Endodermal cell (in vitro differentiated cells): ENCODE measurements around the gene GATA1. TPM values are rescaled to one million over a fixed set of nuclear protein-coding genes. Genes with fewer than 3 reads are reported as not detected.

Source experiments
- DNase-seq: peaks from one replicate; pipeline ENCODE4 v3.0.0-alpha.2; 2017
- H3K27ac ChIP-seq: 2 replicates; pipeline ENCODE4 v1.5.1; 2013; ENCODE audit warnings: mild to moderate bottlenecking, low read depth, low read length, moderate library complexity
- H3K27me3 ChIP-seq: 2 replicates; pipeline ENCODE4 v1.6.1; 2013; ENCODE audit warnings: mild to moderate bottlenecking, low read length, moderate library complexity; ENCODE audit not compliant: insufficient read depth, control insufficient read depth, poor library complexity, severe bottlenecking
- H3K36me3 ChIP-seq: 2 replicates; pipeline ENCODE4 v1.7.0; 2013; ENCODE audit warnings: mild to moderate bottlenecking, low read length, moderate library complexity; ENCODE audit not compliant: control insufficient read depth, insufficient read depth
- H3K4me1 ChIP-seq: one replicate; pipeline ENCODE4 v1.7.0; 2013; ENCODE audit warnings: low read length; ENCODE audit not compliant: control insufficient read depth, insufficient read depth
- H3K4me3 ChIP-seq: 2 replicates; pipeline ENCODE4 v1.5.1; 2013; ENCODE audit warnings: mild to moderate bottlenecking, low read length, moderate library complexity
- H3K9ac ChIP-seq: 2 replicates; pipeline ENCODE4 v1.6.1; 2013; ENCODE audit warnings: mild to moderate bottlenecking, low read length, moderate library complexity; ENCODE audit not compliant: poor library complexity, severe bottlenecking; ENCODE audit errors: extremely low read depth
- H3K9me3 ChIP-seq: 2 replicates; pipeline ENCODE4 v1.6.1; 2013; ENCODE audit warnings: mild to moderate bottlenecking, low read length, moderate library complexity; ENCODE audit not compliant: control insufficient read depth
- H3K27ac Mint-ChIP-seq: 2 replicates; pipeline ENCODE4 v1.8.0; 2020; ENCODE audit warnings: mixed read lengths
- H3K27me3 Mint-ChIP-seq: 2 replicates; pipeline ENCODE4 v1.8.0; 2021; ENCODE audit warnings: mild to moderate bottlenecking, mixed read lengths; ENCODE audit not compliant: insufficient read depth
- H3K36me3 Mint-ChIP-seq: 2 replicates; pipeline ENCODE4 v1.8.0; 2020; ENCODE audit warnings: low read depth, mixed read lengths
- H3K4me1 Mint-ChIP-seq: 2 replicates; pipeline ENCODE4 v1.8.0; 2020; ENCODE audit warnings: mixed read lengths
- H3K4me3 Mint-ChIP-seq: 2 replicates; pipeline ENCODE4 v1.8.0; 2020; ENCODE audit warnings: mild to moderate bottlenecking, moderate library complexity, mixed read lengths
- H3K9me3 Mint-ChIP-seq: 2 replicates; pipeline ENCODE4 v1.8.0; 2020; ENCODE audit warnings: mild to moderate bottlenecking, mixed read lengths
- CTCF ChIP-seq: fragments of 200-600 bp; sonication (generic); conservative IDR thresholded peaks from 2 replicates; pipeline ENCODE4 v1.5.0; 2021; ENCODE audit warnings: antibody characterized with exemption, mild to moderate bottlenecking
- WGBS, 2 experiments: methylation state at CpG; one replicate each; pipeline versions ENCODE4 v1.1.5 to v1.1.7; 2013; ENCODE audit warnings: missing lambda C conversion rate in 2 of 2, mixed read lengths in 1 of 2; ENCODE audit not compliant: insufficient coverage in 1 of 2, insufficient read length in 1 of 2; 5-methylcytosine and 5-hydroxymethylcytosine counted together
- total RNA-seq, 2 donors: library from RNA; stranded (reverse); fragmentation: NEBNext Ultra II Directional in 1 of 2; extraction: Animal tissue kit (Norgen Biotek cat#: 25700) in 1 of 2; gene quantifications; 2 replicates in 1 of 2; 3 replicates in 1 of 2; pipeline ENCODE4 v1.2.1, GENCODE V29; 2021

GATA1 gene
- total RNA-seq, 2 donors from 2014 or later, result not detected

DNA sequence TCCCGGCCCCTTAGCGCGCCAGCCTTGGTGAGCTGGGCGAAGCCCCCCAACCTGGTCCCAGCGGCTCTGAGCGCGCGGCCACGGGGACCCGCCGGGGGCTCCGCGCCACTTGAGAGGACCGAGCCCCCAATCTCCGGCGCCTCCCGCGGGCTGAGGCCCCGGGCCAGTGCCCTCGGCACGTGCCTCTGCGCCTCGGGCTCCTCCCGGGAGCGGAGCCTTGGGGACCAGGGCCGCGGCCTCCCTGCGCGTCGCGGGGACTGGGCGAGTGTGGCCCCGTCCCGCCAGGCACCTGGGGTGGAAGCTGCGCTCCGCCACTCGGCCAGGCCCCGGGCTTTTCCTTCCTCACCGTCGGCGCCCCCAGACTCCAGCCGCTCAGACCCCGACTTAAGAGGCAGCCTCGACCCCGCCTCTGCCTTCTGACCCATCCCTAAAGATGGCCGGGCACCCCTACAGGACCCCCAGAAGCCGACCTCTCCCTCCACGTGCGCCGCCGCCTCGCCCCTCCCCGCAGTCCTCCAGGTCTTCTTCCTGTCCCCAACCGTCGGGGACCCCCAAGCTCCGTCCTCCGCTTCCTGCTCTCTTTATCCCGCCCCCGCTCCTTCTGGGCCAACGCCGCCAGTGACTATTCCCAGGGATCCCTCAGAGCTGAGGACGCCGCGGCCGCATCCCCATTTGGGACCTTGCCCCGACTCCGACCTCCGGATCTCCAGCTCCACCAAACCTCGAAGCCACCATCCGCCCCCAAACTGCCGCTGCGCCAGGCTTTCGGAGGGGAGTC is 40.7 kb downstream of the GATA1 start:
- Mint-ChIP-seq H3K4me1 (no peaks in the 10 kb centered on the region), H3K9me3 (peaks cover 65% of the 10 kb centered on the region), H3K27me3 (peaks cover 45% of the 10 kb centered on the region), H3K27ac (no peak overlapping the region), H3K36me3 (peaks cover 41% of the 10 kb centered on the region), H3K4me3 (peak overlapping the region; percentile 38)
- Histone ChIP-seq H3K27me3 (peaks cover 17% of the 10 kb centered on the region), H3K9me3 (no peaks in the 10 kb centered on the region), H3K4me3 (no peak overlapping the region), H3K27ac (no peak overlapping the region), H3K9ac (no peak overlapping the region), H3K36me3 (no peaks in the 10 kb centered on the region), H3K4me1 (no peaks in the 10 kb centered on the region)
- peak; percentile 69 for DNase-seq
- 86 to 95% methylated on average over 19 to 67 of the region's 73 CpGs for WGBS, 2 experiments
- TF ChIP-seq CTCF, result no peak

GRCh38 chrX:48827654-48827968 is 41.2 kb downstream of the GATA1 start:
- Mint-ChIP-seq H3K4me1 (no peaks in the 10 kb centered on the region), H3K27me3 (peaks cover 50% of the 10 kb centered on the region), H3K4me3 (peak overlapping the region; percentile 38), H3K9me3 (peaks cover 67% of the 10 kb centered on the region), H3K27ac (no peak overlapping the region), H3K36me3 (peaks cover 38% of the 10 kb centered on the region)
- no peak overlapping the region for H3K27ac ChIP-seq
- peaks cover 23% of the 10 kb centered on the region for H3K27me3 ChIP-seq
- no peak for DNase-seq
- no peaks in the 10 kb centered on the region for H3K4me1 ChIP-seq
- H3K4me3 ChIP-seq, result no peak overlapping the region
- H3K9me3 ChIP-seq, result no peaks in the 10 kb centered on the region
- TF ChIP-seq CTCF, result no peak
- no peak overlapping the region for H3K9ac ChIP-seq
- H3K36me3 ChIP-seq, result no peaks in the 10 kb centered on the region
- WGBS, 2 experiments, result 58 to 69% methylated on average over 2 to 4 of the region's 4 CpGs

DNA sequence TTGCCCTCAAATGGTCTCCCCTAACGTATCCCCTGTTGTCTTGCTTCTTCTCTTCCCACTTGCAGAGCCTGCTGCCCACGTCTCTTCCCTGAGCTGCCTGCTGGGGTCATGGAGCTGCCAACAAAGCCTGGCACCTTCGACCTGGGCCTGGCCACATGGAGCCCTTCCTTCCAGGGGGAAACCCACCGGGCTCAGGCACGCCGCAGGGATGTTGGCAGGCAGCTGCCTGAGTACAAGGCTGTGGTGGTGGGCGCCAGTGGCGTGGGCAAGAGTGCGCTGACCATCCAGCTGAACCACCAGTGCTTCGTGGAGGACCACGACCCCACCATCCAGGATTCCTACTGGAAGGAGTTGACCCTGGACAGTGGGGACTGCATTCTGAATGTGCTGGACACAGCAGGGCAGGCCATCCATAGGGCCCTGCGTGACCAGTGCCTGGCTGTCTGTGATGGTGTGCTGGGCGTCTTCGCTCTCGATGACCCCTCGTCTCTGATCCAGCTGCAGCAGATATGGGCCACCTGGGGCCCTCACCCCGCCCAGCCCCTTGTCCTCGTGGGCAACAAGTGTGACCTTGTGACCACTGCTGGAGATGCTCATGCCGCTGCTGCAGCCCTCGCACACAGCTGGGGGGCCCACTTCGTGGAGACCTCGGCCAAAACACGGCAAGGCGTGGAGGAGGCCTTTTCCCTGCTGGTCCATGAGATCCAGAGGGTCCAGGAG is 42.8 kb downstream of the GATA1 start:
- no peaks in the 10 kb centered on the region for H3K4me1 ChIP-seq
- peaks cover 24% of the 10 kb centered on the region for H3K36me3 Mint-ChIP-seq
- peaks cover 38% of the 10 kb centered on the region for H3K27me3 ChIP-seq
- no peaks in the 10 kb centered on the region for H3K36me3 ChIP-seq
- H3K9ac ChIP-seq, result no peak overlapping the region
- DNase-seq, result no peak
- no peak overlapping the region for H3K4me3 ChIP-seq
- peaks cover 75% of the 10 kb centered on the region for H3K9me3 Mint-ChIP-seq
- no peak for TF ChIP-seq CTCF
- H3K27ac ChIP-seq, result no peak overlapping the region
- no peaks in the 10 kb centered on the region for H3K9me3 ChIP-seq
- peaks cover 66% of the 10 kb centered on the region for H3K27me3 Mint-ChIP-seq
- H3K4me3 Mint-ChIP-seq, result no peak overlapping the region
- WGBS, 2 experiments, result 91 to 100% methylated on average over 8 to 24 of the region's 24 CpGs
- H3K27ac Mint-ChIP-seq, result no peak overlapping the region
- no peaks in the 10 kb centered on the region for H3K4me1 Mint-ChIP-seq
